DOHH2 (cell line): ENCODE results near the gene ACADS.

ENCODE experiments used
- CTCF ChIP-seq: fragments of 200-600 bp; sonication (generic); IDR thresholded peaks from one replicate; pipeline ENCODE4 v1.5.1; 2014; ENCODE audit warnings: antibody characterized with exemption, mild to moderate bottlenecking, low read depth, low read length; ENCODE audit not compliant: poor library complexity, severe bottlenecking
- EZH2phosphoT487 ChIP-seq: fragments of 200-600 bp; sonication (generic); IDR thresholded peaks from 2 replicates; pipeline ENCODE4 v1.6.1; 2017; ENCODE audit warnings: borderline replicate concordance, mild to moderate bottlenecking, antibody characterized with exemption, low read length, moderate library complexity, mixed read lengths

DNA sequence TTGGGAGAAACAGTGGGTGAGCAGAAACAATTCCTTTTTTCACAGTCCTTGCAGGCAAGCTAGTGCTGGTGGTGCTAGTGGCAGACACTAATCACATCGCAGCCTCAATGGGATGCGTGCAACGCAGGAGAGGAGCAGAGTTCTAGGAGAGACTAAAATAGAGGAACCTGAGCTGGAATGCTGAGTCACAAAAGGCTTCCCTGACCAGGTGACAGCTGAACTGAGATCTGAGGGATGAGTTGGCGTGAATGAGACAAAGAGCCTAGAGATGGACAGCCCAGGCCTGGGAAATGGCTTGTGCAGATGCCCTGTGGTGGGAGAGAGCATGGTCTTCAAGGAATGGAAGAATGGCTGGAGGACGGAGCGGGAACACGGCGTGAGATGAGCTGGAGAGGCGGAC, 25.8 kb downstream of the ACADS start:
- no peak for TF ChIP-seq CTCF
- TF ChIP-seq EZH2phosphoT487, result no peak
